Epithelial cell of alveolus of lung (primary cell): ENCODE measurements around the gene FEN1. TPM values are rescaled to one million over a fixed set of nuclear protein-coding genes. Genes with fewer than 3 reads are reported as not detected.

Experiments used
- total RNA-seq: library from RNA; depleted of rRNA; stranded (reverse); fragments of >200 nt; gene quantifications from 2 replicates; pipeline ENCODE4 v1.2.1, GENCODE V29; 2015

The FEN1 gene
- 24.8 and 42.7 TPM in 2 replicates for total RNA-seq

GRCh38 chr11:61792310-61793082 lies at the start of gene FEN1, which contains the start of gene TMEM258:
FEN1 (plus strand) TSS chr11:61792911; CDS start chr11:61795362, 2,451 bp downstream.
TMEM258 (minus strand) TSS chr11:61792599; CDS start chr11:61792558, 41 bp downstream.

GRCh38 chr11:61752117-61752924 lies 40.4 kb upstream of the FEN1 start, which contains the start of gene MYRF:
MYRF (plus strand) TSS chr11:61752636; CDS start chr11:61752745, 109 bp downstream.

DNA sequence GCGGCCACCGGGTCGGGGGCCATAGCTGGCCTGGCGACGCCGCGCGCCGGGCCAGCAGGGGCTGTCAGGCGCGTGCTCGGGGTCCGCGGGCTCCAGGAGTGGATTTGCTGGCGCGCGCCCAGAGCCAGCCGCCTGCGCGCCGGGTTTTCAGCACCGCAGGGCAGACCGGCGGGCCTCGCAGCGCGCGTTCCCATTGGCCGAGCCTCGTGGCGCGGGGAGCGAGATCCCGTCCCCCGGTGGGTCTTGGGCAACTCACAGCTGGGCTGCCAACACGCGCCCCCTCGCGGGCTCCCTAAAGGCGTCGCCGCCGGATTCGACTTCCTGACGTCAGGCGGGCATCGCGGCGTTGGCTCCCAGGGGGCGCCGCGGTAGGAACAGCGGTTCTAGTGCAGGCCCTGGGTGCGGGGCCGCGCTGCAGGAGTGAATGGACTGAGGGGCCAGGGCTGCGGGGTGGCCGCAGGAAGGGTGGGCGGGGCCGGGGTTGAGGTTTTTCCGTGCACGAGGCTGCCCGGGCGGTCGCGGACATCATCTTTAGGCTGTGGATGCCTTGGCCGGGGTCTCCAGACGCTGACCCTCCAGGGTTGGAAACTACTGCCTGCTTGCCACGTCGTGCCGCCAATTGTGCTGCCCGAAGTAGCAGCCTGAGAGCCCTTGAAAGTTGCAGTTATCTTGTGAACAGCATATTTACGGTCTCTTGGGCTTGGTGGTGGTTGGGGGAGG lies 24.2 kb downstream of the FEN1 start, which contains the start of gene FADS1:
FADS1 (minus strand) TSS at position 268 of the 720 bp plus-strand sequence; CDS start at position 194, 74 bp downstream.

DNA sequence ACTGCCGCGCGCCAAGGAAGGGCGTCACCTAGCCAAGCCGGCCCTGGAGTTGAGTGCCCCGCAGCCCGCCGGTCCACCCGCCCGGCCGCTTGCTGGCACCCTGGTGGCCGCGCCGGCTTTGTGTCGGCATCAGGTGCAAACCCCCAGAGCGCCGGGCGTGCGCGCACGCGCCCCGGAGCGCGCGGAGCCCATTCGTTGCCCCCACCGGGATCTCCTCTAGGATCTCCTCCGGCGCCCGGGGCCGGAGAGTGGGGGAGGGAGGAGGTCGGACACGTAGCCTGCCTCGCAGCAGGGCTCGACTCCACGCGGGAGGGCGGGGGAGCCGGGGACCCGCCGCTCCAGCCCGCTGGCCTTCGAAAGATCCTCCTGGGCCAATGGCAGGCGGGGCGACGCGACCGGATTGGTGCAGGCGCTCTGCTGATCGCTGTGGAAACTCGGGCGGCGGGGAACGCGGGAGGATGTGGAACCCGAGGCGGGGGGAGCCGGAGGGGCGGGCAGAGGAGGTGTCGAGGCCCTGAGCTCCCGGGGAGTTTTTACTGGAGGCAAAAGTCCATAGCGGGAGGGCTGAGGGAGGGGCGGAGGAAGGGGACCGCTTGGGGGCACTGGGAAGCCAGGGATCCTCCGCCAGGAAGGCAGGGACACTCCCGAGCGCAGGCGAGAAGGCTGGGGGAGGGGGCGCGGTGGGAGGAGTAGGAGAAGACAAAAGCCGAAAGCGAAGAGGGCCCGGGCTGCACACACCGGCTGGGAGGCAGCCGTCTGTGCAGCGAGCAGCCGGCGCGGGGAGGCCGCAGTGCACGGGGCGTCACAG lies 35.1 kb downstream of the FEN1 start, which contains the start of gene FADS2:
FADS2 (plus strand) TSS at position 730 of the 808 bp plus-strand sequence. CDS start 91 bp downstream, outside the sequence.

Other genes starting within 250 kb of the FEN1 start
- gene SYT7, start 211.8 kb upstream of the FEN1 start, total RNA-seq = 1.5 and 1.8 TPM in 2 replicates
- gene DAGLA, start 112.5 kb upstream of the FEN1 start, total RNA-seq = 1.3 and 2.5 TPM in 2 replicates
- gene MYRF, start 40.3 kb upstream of the FEN1 start, total RNA-seq = 3.0 and 7.6 TPM in 2 replicates
- 113 and 133 TPM in 2 replicates for gene TMEM258, start 312 bp upstream of the FEN1 start, total RNA-seq
- 61.1 and 193 TPM in 2 replicates for gene FADS1, start 24.1 kb downstream of the FEN1 start, total RNA-seq
- 143 and 636 TPM in 2 replicates for gene FADS2, start 35.4 kb downstream of the FEN1 start, total RNA-seq
- 24.4 and 71.2 TPM in 2 replicates for gene FADS3, start 98.6 kb downstream of the FEN1 start, total RNA-seq
- gene RAB3IL1, start 124.7 kb downstream of the FEN1 start, total RNA-seq = 0.26 and 3.6 TPM in 2 replicates
- gene BEST1, start 157.4 kb downstream of the FEN1 start, total RNA-seq = 2.3 and 2.6 TPM in 2 replicates
- gene FTH1, start 174.7 kb downstream of the FEN1 start, total RNA-seq = 964 and 1,172 TPM in 2 replicates